ENCODE measurements around the gene RABGAP1L.

The RABGAP1L gene

DNA sequence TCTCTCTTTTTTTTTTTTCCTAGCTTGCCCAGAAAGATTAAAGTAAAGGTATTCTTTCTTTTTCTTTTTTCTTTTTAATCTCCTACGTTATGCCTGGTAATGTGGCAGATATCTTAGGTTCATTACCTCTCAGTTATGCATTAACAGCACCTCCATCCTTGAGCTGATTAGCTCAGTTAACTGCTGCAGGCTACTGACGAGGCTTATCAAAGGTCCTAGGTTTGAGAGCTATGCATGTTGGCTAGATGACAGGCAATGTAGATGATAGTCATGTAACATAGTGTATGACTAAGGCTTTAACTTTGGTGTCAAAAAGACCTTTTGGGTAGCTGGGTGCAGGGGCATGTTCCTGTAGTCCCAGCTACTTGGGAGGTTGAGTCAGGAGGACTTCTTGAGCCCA, 786.7 kb downstream of the RABGAP1L start:
- no peak for DNase-seq (ENCODE audit: low read depth)
- TF ChIP-seq, protein P1, sequence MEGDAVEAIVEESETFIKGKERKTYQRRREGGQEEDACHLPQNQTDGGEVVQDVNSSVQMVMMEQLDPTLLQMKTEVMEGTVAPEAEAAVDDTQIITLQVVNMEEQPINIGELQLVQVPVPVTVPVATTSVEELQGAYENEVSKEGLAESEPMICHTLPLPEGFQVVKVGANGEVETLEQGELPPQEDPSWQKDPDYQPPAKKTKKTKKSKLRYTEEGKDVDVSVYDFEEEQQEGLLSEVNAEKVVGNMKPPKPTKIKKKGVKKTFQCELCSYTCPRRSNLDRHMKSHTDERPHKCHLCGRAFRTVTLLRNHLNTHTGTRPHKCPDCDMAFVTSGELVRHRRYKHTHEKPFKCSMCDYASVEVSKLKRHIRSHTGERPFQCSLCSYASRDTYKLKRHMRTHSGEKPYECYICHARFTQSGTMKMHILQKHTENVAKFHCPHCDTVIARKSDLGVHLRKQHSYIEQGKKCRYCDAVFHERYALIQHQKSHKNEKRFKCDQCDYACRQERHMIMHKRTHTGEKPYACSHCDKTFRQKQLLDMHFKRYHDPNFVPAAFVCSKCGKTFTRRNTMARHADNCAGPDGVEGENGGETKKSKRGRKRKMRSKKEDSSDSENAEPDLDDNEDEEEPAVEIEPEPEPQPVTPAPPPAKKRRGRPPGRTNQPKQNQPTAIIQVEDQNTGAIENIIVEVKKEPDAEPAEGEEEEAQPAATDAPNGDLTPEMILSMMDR (IDR thresholded peaks at IDR 0.05; ENCODE audit: low read depth, low read length, missing control alignments), result no peak
- H3K4me3 ChIP-seq (ENCODE audit: low read depth, low read length), result no peak overlapping the region

DNA sequence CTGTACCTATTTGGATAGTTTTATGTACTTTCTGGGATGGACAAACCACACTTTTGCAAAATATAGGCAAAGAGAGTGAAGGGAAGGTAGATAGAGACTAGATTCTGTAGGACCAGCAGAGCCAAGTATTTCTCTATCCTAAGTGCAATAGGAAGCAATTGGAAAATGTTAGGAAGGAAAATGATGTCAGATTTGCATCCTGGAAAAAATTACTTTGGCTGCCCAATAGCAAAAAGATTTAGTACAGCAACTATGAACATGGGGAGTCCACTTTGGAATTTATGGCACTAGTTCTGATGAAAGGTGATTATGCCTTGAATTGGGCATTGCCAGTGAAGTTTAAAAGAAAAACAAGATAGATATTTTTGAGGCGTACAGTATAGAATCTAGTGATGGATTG, 789.7 kb downstream of the RABGAP1L start:
- DNase-seq (ENCODE audit: low read depth), result no peak
- TF ChIP-seq, protein P1 (IDR thresholded peaks at IDR 0.05; ENCODE audit: low read depth, low read length, missing control alignments), result no peak
- H3K4me3 ChIP-seq (ENCODE audit: low read depth, low read length), result no peak overlapping the region

DNA sequence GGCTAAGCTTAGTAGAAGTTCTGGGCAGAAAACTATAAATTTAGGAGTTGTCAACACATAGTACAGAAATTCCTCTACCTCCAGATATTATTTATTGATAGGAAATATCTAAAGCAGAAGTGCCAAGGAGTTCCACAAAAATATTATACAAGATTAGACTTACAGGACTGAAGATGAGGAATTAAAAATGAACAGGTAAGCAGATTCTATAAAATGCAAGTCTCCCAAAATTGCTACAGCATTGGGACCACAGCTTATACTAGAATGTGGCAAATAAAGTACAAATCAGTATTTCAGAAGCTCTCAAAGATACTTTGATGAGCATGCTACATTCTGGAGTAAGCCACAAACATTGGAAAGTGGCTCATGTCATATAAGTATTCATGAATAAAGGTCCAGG, 790.3 kb downstream of the RABGAP1L start:
- TF ChIP-seq, protein P1 (IDR thresholded peaks at IDR 0.05; ENCODE audit: low read depth, low read length, missing control alignments), result no peak
- no peak overlapping the region for H3K4me3 ChIP-seq (ENCODE audit: low read depth, low read length)
- no peak for DNase-seq (ENCODE audit: low read depth)

DNA sequence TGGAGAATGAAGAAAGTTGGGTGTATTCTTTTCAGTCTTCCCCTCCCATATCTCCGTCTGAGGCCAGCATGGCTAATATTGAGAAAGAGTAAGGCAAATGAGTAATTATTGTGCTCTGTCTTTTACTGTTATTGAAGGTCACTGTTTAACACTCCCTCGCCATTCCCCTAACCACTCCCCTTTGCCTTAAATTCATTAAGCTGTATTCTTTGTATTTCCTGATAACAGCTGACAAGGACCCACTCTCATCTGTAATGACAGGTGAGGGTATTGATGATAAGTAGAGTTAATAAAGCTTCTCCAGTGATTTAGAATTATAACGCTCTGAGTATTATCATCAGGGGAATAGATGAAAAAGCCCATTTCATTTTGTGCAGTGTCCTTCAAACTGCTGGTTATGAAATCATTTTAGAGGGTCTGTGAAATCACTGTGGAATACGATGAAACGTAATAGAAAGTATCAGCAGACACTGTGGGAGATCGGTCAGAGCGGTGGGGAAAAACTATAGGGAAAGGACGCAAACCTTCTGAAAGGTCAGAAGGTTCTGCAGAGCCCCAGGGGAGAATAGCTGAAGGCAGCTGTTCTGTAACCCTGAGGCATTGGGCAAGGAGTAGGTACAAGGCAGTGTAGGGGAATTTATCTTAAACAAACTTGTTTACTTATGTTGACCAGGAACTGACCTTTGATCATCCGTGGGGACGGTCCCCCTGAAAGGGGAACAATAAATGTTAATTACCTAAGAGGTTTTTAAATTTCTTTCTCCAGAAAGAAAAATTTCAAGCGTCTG, 794.2 kb downstream of the RABGAP1L start:
- TF ChIP-seq, protein P1 (IDR thresholded peaks at IDR 0.05; ENCODE audit: low read depth, low read length, missing control alignments), result no peak
- DNase-seq (ENCODE audit: low read depth), result no peak
- H3K4me3 ChIP-seq (ENCODE audit: low read depth, low read length), result no peak overlapping the region; the same call in 1 of the 2 replicates

DNA sequence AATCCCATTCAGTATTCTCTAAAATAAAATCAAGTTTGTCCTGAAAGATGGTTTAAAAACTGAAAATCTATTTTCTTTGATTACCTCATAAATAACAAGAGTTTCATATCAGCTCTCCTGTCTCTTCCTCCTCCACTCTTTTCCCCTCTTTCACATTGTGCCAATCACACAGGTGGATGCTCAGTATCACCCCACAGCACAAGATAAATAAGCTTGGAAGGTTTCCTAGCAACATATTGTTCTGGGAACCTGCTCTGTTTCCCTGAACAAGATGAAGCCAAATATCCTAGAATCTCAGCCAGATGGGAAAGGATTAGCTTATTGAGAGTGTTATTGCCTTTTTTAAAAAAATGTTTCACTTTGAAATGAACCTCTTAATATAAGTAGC, 794.7 kb downstream of the RABGAP1L start:
- TF ChIP-seq, protein P1 (IDR thresholded peaks at IDR 0.05; ENCODE audit: low read depth, low read length, missing control alignments), result no peak
- no peak for DNase-seq (ENCODE audit: low read depth)
- no peak overlapping the region for H3K4me3 ChIP-seq (ENCODE audit: low read depth, low read length)

DNA sequence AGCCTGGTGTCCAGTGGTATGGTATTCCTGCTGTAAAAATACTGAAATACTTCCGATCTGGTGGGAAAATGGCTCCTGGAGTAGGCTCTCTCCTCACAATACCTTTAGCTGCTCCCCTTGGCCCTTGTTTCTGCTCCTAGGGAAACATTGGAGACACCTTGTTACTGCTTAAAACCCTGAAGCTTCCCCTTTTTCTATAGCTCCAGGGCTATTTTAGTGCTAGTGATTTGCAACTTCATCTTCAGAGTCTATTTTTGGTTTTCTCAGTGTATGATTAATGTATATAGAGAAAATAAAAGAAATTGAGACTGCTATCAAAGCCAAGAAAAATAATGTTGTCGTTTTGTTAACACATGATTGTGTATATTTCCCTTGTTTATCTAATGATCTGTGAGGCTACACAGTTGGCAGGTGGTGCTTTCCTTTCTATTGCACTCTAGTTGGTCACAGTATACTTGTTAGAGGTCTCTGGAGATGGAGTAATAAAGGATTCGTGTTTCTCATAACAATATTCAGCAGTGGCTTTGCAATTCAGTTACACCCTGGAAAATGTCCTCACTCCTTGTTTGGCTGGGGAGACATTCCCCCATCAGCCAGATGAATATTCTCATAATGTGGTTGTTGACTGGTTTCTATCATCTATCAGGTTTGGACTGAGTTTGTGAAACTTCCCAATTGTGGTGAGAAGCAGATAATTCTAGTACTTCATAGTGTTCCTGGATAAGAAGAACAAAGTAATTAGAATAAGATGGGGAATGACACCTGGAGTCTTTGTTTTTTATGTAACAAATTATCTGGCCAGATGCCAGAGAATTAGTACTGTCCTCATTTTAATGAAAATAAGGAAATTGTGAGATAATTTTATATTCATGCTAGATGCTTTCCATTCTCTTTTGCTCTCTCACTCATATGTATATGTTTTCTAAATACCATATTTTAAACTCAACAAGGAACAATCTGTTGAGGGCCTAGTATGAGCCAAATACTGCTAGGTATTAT, 795.6 kb downstream of the RABGAP1L start:
- no peak for DNase-seq (ENCODE audit: low read depth)
- no peak overlapping the region for H3K4me3 ChIP-seq (ENCODE audit: low read depth, low read length)
- TF ChIP-seq, protein P1 (IDR thresholded peaks at IDR 0.05; ENCODE audit: low read depth, low read length, missing control alignments), result no peak

All from GM12864 (cell line).